AG09319 (cell line): ENCODE measurements around the gene ATP6V1E1.
"Not testable (repeated sequence)": the region's sequence is repeated elsewhere in the genome, so short reads cannot be mapped to it uniquely, and the experiment has no call there.

Source experiments
- DNase-seq: peaks from one replicate; pipeline ENCODE4 v3.0.0-alpha.2; 2010; ENCODE audit warnings: low read depth; ENCODE audit errors: extremely low read depth
- CTCF ChIP-seq: IDR thresholded peaks from 2 replicates; pipeline ENCODE4 v1.5.1; 2011; ENCODE audit warnings: low read depth, mild to moderate bottlenecking, inconsistent platforms, low read length, moderate library complexity

The ATP6V1E1 gene

GRCh38 chr22:17664414-17665055, 36.0 kb upstream of the ATP6V1E1 start:
- DNase-seq: no peak
- no peak for TF ChIP-seq CTCF

GRCh38 chr22:17656870-17657395, 28.4 kb upstream of the ATP6V1E1 start:
- TF ChIP-seq CTCF: no peak
- DNase-seq: no peak

DNA sequence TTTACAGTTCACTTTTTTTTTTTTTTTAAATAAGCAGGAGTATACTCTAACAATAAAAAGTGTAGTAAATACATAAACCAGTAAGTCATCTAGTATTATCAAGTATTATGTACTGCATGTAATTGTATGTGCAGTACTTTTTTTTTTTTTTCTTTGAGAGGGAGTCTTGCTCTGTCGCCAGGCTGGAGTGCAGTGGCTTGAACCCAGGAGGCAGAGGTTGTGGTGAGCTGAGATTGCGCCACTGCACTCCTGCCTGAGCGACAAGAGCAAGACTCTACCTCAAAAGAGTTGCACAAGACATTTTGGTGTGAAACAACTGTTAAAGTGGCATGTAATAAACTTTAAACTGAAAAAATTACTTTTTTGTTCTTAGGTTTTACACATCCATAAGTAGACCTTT, 26.7 kb upstream of the ATP6V1E1 start:
- DNase-seq: no peak
- TF ChIP-seq CTCF: no peak

DNA sequence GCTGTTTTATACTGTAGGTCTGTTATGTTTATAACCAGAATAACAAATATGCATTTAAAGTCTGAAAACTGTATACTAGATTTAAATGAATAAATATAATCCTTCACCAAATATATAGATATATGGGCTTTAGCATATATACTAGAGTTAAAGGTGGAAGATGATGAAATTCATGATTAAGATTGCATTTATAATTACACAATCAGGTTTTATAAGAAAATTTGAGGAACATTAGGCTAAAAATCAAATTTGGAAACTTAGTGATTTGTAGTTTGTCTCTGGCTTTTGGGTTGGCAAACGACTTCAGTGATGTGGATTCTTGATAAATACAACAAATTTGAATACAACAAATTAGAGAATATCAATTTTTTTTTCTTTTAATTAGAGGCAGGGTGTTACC, 20.0 kb upstream of the ATP6V1E1 start:
- no peak for TF ChIP-seq CTCF
- no peak for DNase-seq

DNA sequence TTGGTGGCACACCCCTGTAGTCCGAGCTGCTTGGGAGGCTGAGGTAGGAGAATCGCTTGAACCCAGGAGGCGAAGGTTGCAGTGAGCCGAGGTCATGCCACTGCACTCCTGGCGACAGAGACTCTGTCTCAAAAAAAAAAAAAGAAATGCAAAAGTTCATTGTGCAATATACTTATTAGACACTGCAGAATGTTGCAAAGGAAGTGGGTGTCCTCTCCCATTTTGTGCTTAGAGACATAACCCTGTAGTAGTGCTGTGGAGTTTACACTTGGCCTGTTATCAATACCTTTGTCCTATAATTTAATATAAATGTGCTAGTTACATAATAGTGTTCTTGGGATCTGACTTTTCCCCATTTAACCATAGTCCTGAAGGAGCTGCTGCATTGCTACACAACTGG, 19.4 kb upstream of the ATP6V1E1 start:
- TF ChIP-seq CTCF: no peak
- DNase-seq: no peak

DNA sequence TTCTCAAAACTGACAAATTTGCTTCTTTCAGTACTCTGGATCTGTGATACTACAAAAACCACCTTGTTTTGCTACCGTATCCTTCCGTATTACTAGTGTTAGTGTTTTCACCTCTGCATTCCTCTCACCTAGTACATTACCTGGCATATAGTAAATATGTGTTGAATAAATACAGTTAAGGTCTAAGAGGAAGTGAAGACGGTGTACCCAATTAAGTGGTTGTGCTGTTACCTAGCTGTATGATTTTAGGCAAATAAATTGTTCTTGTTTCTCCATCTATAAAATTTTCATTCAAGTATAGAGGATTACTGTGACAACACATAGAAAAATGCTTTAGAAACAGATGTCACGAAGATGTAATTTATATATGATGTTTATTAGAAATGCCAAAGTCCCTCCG, 18.9 kb upstream of the ATP6V1E1 start:
- DNase-seq: no peak
- no peak for TF ChIP-seq CTCF

DNA sequence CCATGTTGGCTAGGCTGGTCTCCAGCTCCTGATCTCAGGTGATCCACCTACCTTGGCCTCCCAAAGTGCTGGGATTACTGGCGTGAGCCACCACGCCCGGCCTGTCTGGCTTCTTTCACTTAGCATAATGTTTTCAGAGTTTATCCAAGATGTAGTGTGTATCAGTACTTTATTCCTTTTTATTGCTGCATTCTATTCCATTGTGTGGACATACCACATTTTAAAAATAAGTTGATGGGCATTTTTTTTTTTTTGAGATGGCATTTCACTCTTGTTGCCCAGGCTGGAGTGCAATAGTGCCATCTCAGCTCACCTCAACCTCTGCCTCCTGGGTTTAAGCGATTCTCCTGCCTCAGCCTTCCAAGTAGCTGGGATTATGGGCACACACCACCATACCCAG, 13.8 kb upstream of the ATP6V1E1 start:
- not testable (repeated sequence) for DNase-seq

DNA sequence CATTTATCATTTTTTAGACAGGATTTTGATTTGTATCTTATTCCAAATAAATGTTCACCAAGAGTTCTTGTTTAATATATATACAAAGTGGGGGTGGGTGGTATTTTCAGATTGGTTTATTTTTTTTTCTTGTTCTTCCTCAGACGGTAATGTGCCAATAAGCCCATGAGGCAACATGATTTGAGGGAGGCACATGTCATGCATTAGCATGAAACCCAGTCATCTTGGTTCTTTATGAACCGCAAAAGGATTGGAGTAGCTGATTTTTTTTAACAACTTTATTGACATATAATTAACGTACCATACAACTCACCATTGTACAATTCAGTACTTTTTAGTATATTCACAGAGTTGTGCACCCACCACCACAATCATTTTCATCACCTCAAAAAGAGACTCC, 12.7 kb upstream of the ATP6V1E1 start:
- TF ChIP-seq CTCF: no peak
- no peak for DNase-seq
